HEK293 (cell line): ENCODE results near the gene KLLN.

Experiments
- CTCF ChIA-PET: fragments of 350-600 bp; formaldehyde crosslinking; extraction: SDS; loops from one replicate; lab custom pipeline; 2021; ENCODE audit warnings: antibody characterized with exemption; lab: Yijun Ruan, JAX
- POLR2A ChIA-PET: fragments of 300-600 bp; formaldehyde crosslinking; extraction: SDS; loops from one replicate; lab custom pipeline; 2020; ENCODE audit warnings: antibody characterized with exemption, inconsistent platforms; lab: Yijun Ruan, JAX
- H3K27ac ChIP-seq: fragments of 200-500 bp; sonication (Bioruptor generic); 2 replicates; pipeline ENCODE4 v1.5.1; 2014; ENCODE audit warnings: low read depth, low read length, control low read depth, inconsistent platforms; ENCODE audit errors: extremely low read depth
- H3K36me3 ChIP-seq, 2 experiments: fragments of 200-500 bp in 1 of 2; sonication (Bioruptor generic) in 1 of 2; 1 replicate in 1 of 2; 2 replicates in 1 of 2; pipeline ENCODE4 v1.5.1; 2014 to 2017; ENCODE audit warnings: inconsistent platforms in 2 of 2, low read length in 2 of 2; ENCODE audit not compliant: control insufficient read depth in 2 of 2, insufficient read depth in 1 of 2
- H3K4me1 ChIP-seq: fragments of 200-500 bp; sonication (Bioruptor generic); 2 replicates; pipeline ENCODE4 v1.5.1; 2014; ENCODE audit warnings: mild to moderate bottlenecking, low read length, inconsistent platforms; ENCODE audit not compliant: control insufficient read depth, insufficient read depth
- H3K4me3 ChIP-seq: 2 replicates; pipeline ENCODE4 v1.5.1; 2011; ENCODE audit warnings: low read depth, mild to moderate bottlenecking, control low read depth, low read length, moderate library complexity
- H3K9me3 ChIP-seq: fragments of 200-500 bp; sonication (Bioruptor generic); 2 replicates; pipeline ENCODE4 v1.5.1; 2014; ENCODE audit warnings: low read depth, low read length, inconsistent platforms; ENCODE audit not compliant: control insufficient read depth, insufficient read depth
- ELK4 ChIP-seq: IDR thresholded peaks from 2 replicates; pipeline ENCODE4 v1.6.1; 2011; ENCODE audit warnings: mild to moderate bottlenecking, low read depth, low read length, borderline replicate concordance
- GLI2 ChIP-seq: fragments of 450-650 bp; formaldehyde crosslinking; IDR thresholded peaks from 2 replicates; pipeline ENCODE4; 2017; ENCODE audit warnings: missing biosample characterization, missing genetic modification characterization, low read depth, borderline replicate concordance
- GLIS1 ChIP-seq: fragments of 450-650 bp; formaldehyde crosslinking; IDR thresholded peaks from 2 replicates; pipeline ENCODE4 v1.5.1; 2016; ENCODE audit warnings: missing biosample characterization, missing genetic modification characterization
- IKZF3 ChIP-seq: fragments of 450-650 bp; IDR thresholded peaks from 2 replicates; pipeline ENCODE4 v1.5.0; 2018; ENCODE audit warnings: missing biosample characterization, mild to moderate bottlenecking, missing genetic modification characterization, moderate library complexity
- KLF17 ChIP-seq: fragments of 450-650 bp; formaldehyde crosslinking; IDR thresholded peaks from 2 replicates; pipeline ENCODE4 v1.5.1; 2016; ENCODE audit warnings: missing biosample characterization, missing genetic modification characterization
- OSR2 ChIP-seq: fragments of 450-650 bp; formaldehyde crosslinking; IDR thresholded peaks from 2 replicates; pipeline ENCODE4 v1.5.1; 2016; ENCODE audit warnings: missing biosample characterization, missing genetic modification characterization
- REPIN1 ChIP-seq: fragments of 450-650 bp; formaldehyde crosslinking; IDR thresholded peaks from 2 replicates; pipeline ENCODE4 v1.5.1; 2017; ENCODE audit warnings: missing biosample characterization, missing genetic modification characterization, low read depth
- SALL2 ChIP-seq: fragments of 450-650 bp; formaldehyde crosslinking; IDR thresholded peaks from 2 replicates; pipeline ENCODE4 v1.5.0; 2017; ENCODE audit warnings: missing biosample characterization, mild to moderate bottlenecking, missing genetic modification characterization, borderline replicate concordance
- SP7 ChIP-seq: fragments of 450-650 bp; formaldehyde crosslinking; IDR thresholded peaks from 2 replicates; pipeline ENCODE4 v1.5.1; 2016; ENCODE audit warnings: missing biosample characterization, missing genetic modification characterization
- TSHZ1 ChIP-seq: fragments of 450-650 bp; formaldehyde crosslinking; IDR thresholded peaks from 2 replicates; pipeline ENCODE4 v1.5.1; 2016; ENCODE audit warnings: missing biosample characterization, missing genetic modification characterization, borderline replicate concordance
- WT1 ChIP-seq: fragments of 450-650 bp; formaldehyde crosslinking; IDR thresholded peaks from 2 replicates; pipeline ENCODE4 v1.5.1; 2016; ENCODE audit warnings: missing biosample characterization, missing genetic modification characterization
- YY1 ChIP-seq: fragments of 450-650 bp; formaldehyde crosslinking; IDR thresholded peaks from 2 replicates; pipeline ENCODE4 v1.5.1; 2018; ENCODE audit warnings: missing biosample characterization, missing genetic modification characterization
- ZFP69B ChIP-seq: fragments of 450-650 bp; formaldehyde crosslinking; IDR thresholded peaks from 2 replicates; pipeline ENCODE4 v1.5.1; 2016; ENCODE audit warnings: missing biosample characterization, missing genetic modification characterization
- ZIC2 ChIP-seq: fragments of 450-650 bp; formaldehyde crosslinking; IDR thresholded peaks from 2 replicates; pipeline ENCODE4 v1.5.1; 2016; ENCODE audit warnings: missing biosample characterization, missing genetic modification characterization
- ZNF146 ChIP-seq: fragments of 450-650 bp; formaldehyde crosslinking; IDR thresholded peaks from 2 replicates; pipeline ENCODE4 v1.5.1; 2016; ENCODE audit warnings: missing biosample characterization, missing genetic modification characterization
- ZNF148 ChIP-seq: fragments of 450-650 bp; formaldehyde crosslinking; IDR thresholded peaks from 2 replicates; pipeline ENCODE4 v1.5.0; 2017; ENCODE audit warnings: missing biosample characterization, missing genetic modification characterization, borderline replicate concordance
- ZNF2 ChIP-seq: fragments of 450-650 bp; formaldehyde crosslinking; IDR thresholded peaks from 2 replicates; pipeline ENCODE4 v1.5.1; 2016; ENCODE audit warnings: missing biosample characterization, missing genetic modification characterization
- ZNF302 ChIP-seq: fragments of 450-650 bp; formaldehyde crosslinking; IDR thresholded peaks from 2 replicates; pipeline ENCODE4 v1.5.1; 2016; ENCODE audit warnings: missing biosample characterization, missing genetic modification characterization, low read depth
- ZNF311 ChIP-seq: fragments of 450-650 bp; formaldehyde crosslinking; IDR thresholded peaks from 2 replicates; pipeline ENCODE4 v1.5.1; 2017; ENCODE audit warnings: missing biosample characterization, missing genetic modification characterization, borderline replicate concordance
- ZNF324 ChIP-seq: fragments of 450-650 bp; formaldehyde crosslinking; IDR thresholded peaks from 2 replicates; pipeline ENCODE4 v1.5.1; 2016; ENCODE audit warnings: missing biosample characterization, missing genetic modification characterization
- ZNF362 ChIP-seq: fragments of 450-650 bp; formaldehyde crosslinking; IDR thresholded peaks from 2 replicates; pipeline ENCODE4 v1.5.1; 2016; ENCODE audit warnings: missing biosample characterization, missing genetic modification characterization
- ZNF560 ChIP-seq: fragments of 450-650 bp; formaldehyde crosslinking; IDR thresholded peaks from 2 replicates; pipeline ENCODE4 v1.5.1; 2017; ENCODE audit warnings: missing biosample characterization, missing genetic modification characterization, borderline replicate concordance
- ZNF580 ChIP-seq: fragments of 450-650 bp; formaldehyde crosslinking; IDR thresholded peaks from 2 replicates; pipeline ENCODE4 v1.5.1; 2016; ENCODE audit warnings: missing biosample characterization, missing genetic modification characterization
- ZNF600 ChIP-seq: fragments of 450-650 bp; formaldehyde crosslinking; IDR thresholded peaks from 2 replicates; pipeline ENCODE4 v1.5.1; 2016; ENCODE audit warnings: missing biosample characterization, missing genetic modification characterization
- ZNF677 ChIP-seq: fragments of 450-650 bp; IDR thresholded peaks from 2 replicates; pipeline ENCODE4 v1.5.0; 2018; ENCODE audit warnings: missing biosample characterization, mild to moderate bottlenecking, missing genetic modification characterization, moderate library complexity
- ZNF837 ChIP-seq: fragments of 450-650 bp; formaldehyde crosslinking; IDR thresholded peaks from 2 replicates; pipeline ENCODE4 v1.5.1; 2016; ENCODE audit warnings: missing biosample characterization, missing genetic modification characterization

KLLN gene

GRCh38 chr10:87880336-87880735 is 17.0 kb upstream of the KLLN start:
- TF ChIP-seq TSHZ1 = no peak
- TF ChIP-seq ELK4 = no peak
- TF ChIP-seq ZNF837 = no peak
- TF ChIP-seq ZNF580 = no peak
- no peak for TF ChIP-seq ZNF311
- no peak for TF ChIP-seq SALL2 (tag by site-specific recombination)
- TF ChIP-seq ZIC2 (tag by site-specific recombination) = no peak
- TF ChIP-seq ZNF560 = no peak
- TF ChIP-seq SP7 (tag by site-specific recombination) = no peak
- no peak for TF ChIP-seq ZNF148 (tag by site-specific recombination)
- no peak for TF ChIP-seq KLF17 (tag by site-specific recombination)
- no peak for TF ChIP-seq YY1 (tag by site-specific recombination)
- no peak for TF ChIP-seq ZNF362
- peaks cover 14% of the 10 kb centered on the region for H3K4me1 ChIP-seq
- POLR2A ChIA-PET = no interaction called here
- H3K27ac ChIP-seq = no peak overlapping the region
- peaks cover 0 to 4% of the 10 kb centered on the region in 2 experiments; a peak in 1 of 3 replicates for H3K36me3 ChIP-seq
- H3K9me3 ChIP-seq = no peaks in the 10 kb centered on the region
- H3K4me3 ChIP-seq = no peak overlapping the region
- CTCF ChIA-PET = no interaction called here

GRCh38 chr10:87878664-87879459 is 15.5 kb upstream of the KLLN start:
- ChIA-PET CTCF (interaction anchor here (0.7 kb wide), 1 partner anchor 264 kb away, joined by 3 read pairs; no protein-coding TSS in a partner anchor), POLR2A (no interaction called here)
- Histone ChIP-seq H3K4me1 (peaks cover 17% of the 10 kb centered on the region), H3K4me3 (no peak overlapping the region), H3K36me3 (no peaks in the 10 kb centered on the region; a peak in 1 of 3 replicates), H3K27ac (peak overlapping the region; percentile 34; the same call in 1 of the 2 replicates), H3K9me3 (no peaks in the 10 kb centered on the region)
- TF ChIP-seq ZFP69B (tag by site-specific recombination) (peak; percentile 70), ZNF302 (0 out of 2 replicates have a peak, but pooled peaks have one; percentile 79), ZNF146 (tag by site-specific recombination) (no peak), GLI2 (peak; percentile 69; the same call in 1 of the 2 replicates), GLIS1 (tag by site-specific recombination) (peak; percentile 79), ZNF837 (no peak), ZNF677 (tag by site-specific recombination) (no peak), IKZF3 (tag by site-specific recombination) (peak; percentile 91), REPIN1 (tag by site-specific recombination) (peak; percentile 53; the same call in 1 of the 2 replicates), WT1 (tag by site-specific recombination) (0 out of 2 replicates have a peak, but pooled peaks have one; percentile 30), ZNF2 (tag by site-specific recombination) (peak; percentile 77), OSR2 (tag by site-specific recombination) (peak; percentile 70), ZNF324 (peak; percentile 66; the same call in 1 of the 2 replicates), ZNF600 (tag by site-specific recombination) (peak; percentile 72; the same call in 1 of the 2 replicates)
